COLO668 (cell line): ENCODE data around the gene PER1.

Source experiments
- DNase-seq: peaks from one replicate; lab custom pipeline; 2025; ENCODE audit not compliant: unreplicated experiment; lab: John Stamatoyannopoulos, UW

Gene PER1

GRCh38 chr17:8167526-8167925, 15.3 kb upstream of the PER1 start:
- no peak for DNase-seq

GRCh38 chr17:8166731-8167130, 14.5 kb upstream of the PER1 start:
- DNase-seq = no peak

- DNase-seq = no peak
Observed at GRCh38 chr17:8164815-8165131, 12.6 kb upstream of the PER1 start.

GRCh38 chr17:8163978-8164814, 12.0 kb upstream of the PER1 start:
- peak; percentile 56 for DNase-seq

GRCh38 chr17:8162997-8163977, 11.1 kb upstream of the PER1 start:
- no peak for DNase-seq

- peak; percentile 69 for DNase-seq
Observed at GRCh38 chr17:8162233-8162996, 10.2 kb upstream of the PER1 start, which contains the start of gene VAMP2. Gene VAMP2 (minus strand): TSS chr17:8162948. CDS start chr17:8162879, 69 bp downstream.

GRCh38 chr17:8161289-8162232, 9.4 kb upstream of the PER1 start:
- DNase-seq = peak; percentile 12

- no peak for DNase-seq
Observed at GRCh38 chr17:8160741-8161221, 8.6 kb upstream of the PER1 start.

- no peak for DNase-seq
Observed at GRCh38 chr17:8160224-8160577, 8.0 kb upstream of the PER1 start.

- DNase-seq = no peak
Observed at GRCh38 chr17:8159459-8160223, 7.4 kb upstream of the PER1 start.

GRCh38 chr17:8159032-8159400, 6.8 kb upstream of the PER1 start:
- no peak for DNase-seq

GRCh38 chr17:8158267-8159031, 6.2 kb upstream of the PER1 start:
- peak; percentile 76 for DNase-seq

GRCh38 chr17:8156246-8156992, 4.2 kb upstream of the PER1 start:
- peak; percentile 98 for DNase-seq

GRCh38 chr17:8155996-8156245, 3.7 kb upstream of the PER1 start:
- DNase-seq = no peak

GRCh38 chr17:8155231-8155995, 3.2 kb upstream of the PER1 start:
- DNase-seq = no peak

GRCh38 chr17:8154608-8155155, 2.5 kb upstream of the PER1 start:
- DNase-seq = no peak

- peak; percentile 35 for DNase-seq
Observed at GRCh38 chr17:8153957-8154607, 1.9 kb upstream of the PER1 start.
